SH-SY5Y (cell line): ENCODE measurements around the gene ELK3.

Source experiments
- GATA2 ChIP-seq: IDR thresholded peaks from 2 replicates; pipeline ENCODE4 v1.6.1; 2011; ENCODE audit warnings: mild to moderate bottlenecking, low read depth, low read length
- GATA3 ChIP-seq: IDR thresholded peaks from 2 replicates; pipeline ENCODE4 v1.6.1; 2011; ENCODE audit warnings: low read depth, mild to moderate bottlenecking, low read length, moderate library complexity

DNA sequence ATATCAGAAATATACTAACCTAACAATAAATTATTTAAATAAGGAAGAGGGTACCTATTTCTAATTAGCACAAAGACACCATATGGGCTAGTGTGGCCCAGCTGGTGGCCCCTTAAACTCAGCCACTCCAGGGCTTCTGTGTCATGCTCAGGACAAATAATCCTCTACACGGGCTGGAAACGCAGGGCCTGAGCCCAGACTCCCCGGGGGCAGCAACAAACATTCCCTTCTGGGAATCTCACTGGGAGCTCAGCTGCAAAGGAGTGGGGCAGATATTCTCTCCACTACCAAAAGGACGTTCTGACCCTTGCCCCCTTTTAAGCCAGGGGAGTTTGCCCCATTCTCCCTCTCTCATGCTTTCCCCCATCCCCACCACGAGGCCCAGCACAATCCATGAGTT lies 43.7 kb upstream of the ELK3 start:
- TF ChIP-seq GATA2 (no peak), GATA3 (no peak)
